Subcutaneous abdominal adipose tissue (tissue), 5 donors: ENCODE results near the gene SPG11.

Source experiments
- H3K27ac ChIP-seq: one replicate; pipeline ENCODE4 v1.7.0; 2013; ENCODE audit warnings: low read depth, mild to moderate bottlenecking, inconsistent platforms, low read length, moderate library complexity
- H3K27me3 ChIP-seq, 5 donors: one replicate each; pipeline ENCODE4 v1.7.0; 2013; ENCODE audit warnings: low read length in 5 of 5, inconsistent platforms in 1 of 5; ENCODE audit not compliant: control insufficient read depth in 5 of 5, insufficient read depth in 4 of 5
- H3K36me3 ChIP-seq, 5 donors: one replicate each; pipeline ENCODE4 v1.7.0; 2013; ENCODE audit warnings: low read length in 5 of 5; ENCODE audit not compliant: control insufficient read depth in 5 of 5, insufficient read depth in 5 of 5
- H3K4me1 ChIP-seq, 5 donors: one replicate each; pipeline ENCODE4 v1.7.0; 2013; ENCODE audit warnings: low read length in 5 of 5, mild to moderate bottlenecking in 3 of 5, moderate library complexity in 1 of 5; ENCODE audit not compliant: control insufficient read depth in 5 of 5, insufficient read depth in 5 of 5
- H3K4me3 ChIP-seq, 5 donors: one replicate each; pipeline ENCODE4 v1.7.0; 2013; ENCODE audit warnings: low read length in 5 of 5, low read depth in 1 of 5
- H3K9ac ChIP-seq, 5 donors: one replicate each; pipeline ENCODE4 v1.7.0; 2013; ENCODE audit warnings: low read length in 5 of 5, mild to moderate bottlenecking in 4 of 5, moderate library complexity in 3 of 5
- H3K9me3 ChIP-seq, 5 donors: one replicate each; pipeline ENCODE4 v1.7.0; 2013; ENCODE audit warnings: low read length in 5 of 5; ENCODE audit not compliant: control insufficient read depth in 5 of 5
- donor health status: healthy.
- donor health status: healthy.
- donor health status: healthy.
- donor health status: healthy.
- donor health status: healthy.

SPG11 gene, protein sequence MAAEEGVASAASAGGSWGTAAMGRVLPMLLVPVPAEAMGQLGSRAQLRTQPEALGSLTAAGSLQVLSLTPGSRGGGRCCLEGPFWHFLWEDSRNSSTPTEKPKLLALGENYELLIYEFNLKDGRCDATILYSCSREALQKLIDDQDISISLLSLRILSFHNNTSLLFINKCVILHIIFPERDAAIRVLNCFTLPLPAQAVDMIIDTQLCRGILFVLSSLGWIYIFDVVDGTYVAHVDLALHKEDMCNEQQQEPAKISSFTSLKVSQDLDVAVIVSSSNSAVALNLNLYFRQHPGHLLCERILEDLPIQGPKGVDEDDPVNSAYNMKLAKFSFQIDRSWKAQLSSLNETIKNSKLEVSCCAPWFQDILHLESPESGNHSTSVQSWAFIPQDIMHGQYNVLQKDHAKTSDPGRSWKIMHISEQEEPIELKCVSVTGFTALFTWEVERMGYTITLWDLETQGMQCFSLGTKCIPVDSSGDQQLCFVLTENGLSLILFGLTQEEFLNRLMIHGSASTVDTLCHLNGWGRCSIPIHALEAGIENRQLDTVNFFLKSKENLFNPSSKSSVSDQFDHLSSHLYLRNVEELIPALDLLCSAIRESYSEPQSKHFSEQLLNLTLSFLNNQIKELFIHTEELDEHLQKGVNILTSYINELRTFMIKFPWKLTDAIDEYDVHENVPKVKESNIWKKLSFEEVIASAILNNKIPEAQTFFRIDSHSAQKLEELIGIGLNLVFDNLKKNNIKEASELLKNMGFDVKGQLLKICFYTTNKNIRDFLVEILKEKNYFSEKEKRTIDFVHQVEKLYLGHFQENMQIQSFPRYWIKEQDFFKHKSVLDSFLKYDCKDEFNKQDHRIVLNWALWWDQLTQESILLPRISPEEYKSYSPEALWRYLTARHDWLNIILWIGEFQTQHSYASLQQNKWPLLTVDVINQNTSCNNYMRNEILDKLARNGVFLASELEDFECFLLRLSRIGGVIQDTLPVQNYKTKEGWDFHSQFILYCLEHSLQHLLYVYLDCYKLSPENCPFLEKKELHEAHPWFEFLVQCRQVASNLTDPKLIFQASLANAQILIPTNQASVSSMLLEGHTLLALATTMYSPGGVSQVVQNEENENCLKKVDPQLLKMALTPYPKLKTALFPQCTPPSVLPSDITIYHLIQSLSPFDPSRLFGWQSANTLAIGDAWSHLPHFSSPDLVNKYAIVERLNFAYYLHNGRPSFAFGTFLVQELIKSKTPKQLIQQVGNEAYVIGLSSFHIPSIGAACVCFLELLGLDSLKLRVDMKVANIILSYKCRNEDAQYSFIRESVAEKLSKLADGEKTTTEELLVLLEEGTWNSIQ (N-terminal part only)

DNA sequence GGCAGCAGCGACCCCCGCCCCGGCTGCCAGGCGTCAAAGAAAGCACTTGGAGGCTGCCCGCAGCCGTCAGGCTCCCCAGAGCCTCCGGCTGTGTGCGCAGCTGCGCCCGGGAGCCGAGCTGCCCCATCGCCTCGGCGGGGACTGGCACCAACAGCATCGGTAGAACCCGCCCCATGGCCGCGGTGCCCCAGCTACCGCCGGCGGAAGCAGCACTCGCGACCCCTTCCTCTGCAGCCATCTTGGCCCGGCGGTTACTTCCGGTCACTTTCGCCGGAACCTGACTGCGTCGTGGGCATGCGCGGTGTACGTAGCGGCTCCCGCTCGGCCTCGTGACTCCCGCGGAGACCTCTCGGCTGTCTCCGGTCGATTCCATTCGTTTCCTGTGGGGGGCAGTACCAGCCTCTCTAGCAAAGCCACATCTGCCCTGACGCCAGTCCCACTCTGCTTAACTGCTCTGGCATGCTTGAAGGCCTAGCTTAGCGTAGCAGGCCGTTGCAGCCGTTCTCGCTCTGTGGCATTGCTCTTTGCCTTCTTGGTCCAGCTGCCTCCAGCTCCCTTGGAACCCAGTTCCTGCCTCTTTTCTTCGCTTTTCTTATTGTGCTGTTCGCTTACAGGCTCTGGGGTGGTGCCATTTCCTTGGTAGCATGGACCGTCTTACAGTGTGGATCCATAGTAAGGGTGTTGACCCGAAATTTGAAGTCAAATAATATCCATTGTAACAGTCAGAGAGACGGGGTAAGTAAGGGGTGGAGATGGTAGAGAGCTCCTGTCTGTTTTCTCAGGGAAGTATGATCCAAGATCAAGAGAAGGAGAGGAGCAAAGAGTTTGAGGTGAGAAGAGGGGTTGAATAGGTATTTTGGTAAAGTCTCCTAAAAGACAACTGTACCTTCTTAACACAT, at the start of gene SPG11:
TSS of gene SPG11 (minus strand) at position 253 of the 899 bp plus-strand sequence. CDS start at position 238, 15 bp downstream.
- H3K4me3 ChIP-seq = peak within 1 kb of the TSS; percentile 72 to 99 (median 92)
- H3K27me3 ChIP-seq = peaks cover 0 to 4% (median 0%) of the 10 kb centered on the region in 5 donors
- H3K9ac ChIP-seq = peak within 1 kb of the TSS in 4 of 5 donors; percentile 96 to 99 (median 97)
- H3K27ac ChIP-seq = peak within 1 kb of the TSS; percentile 88
- peaks cover 3 to 25% (median 19%) of the 10 kb centered on the region in 5 donors for H3K4me1 ChIP-seq
- no peaks in the 10 kb centered on the region for H3K9me3 ChIP-seq
- H3K36me3 ChIP-seq = peaks cover 4 to 15% (median 7%) of the 10 kb centered on the region in 5 donors

DNA sequence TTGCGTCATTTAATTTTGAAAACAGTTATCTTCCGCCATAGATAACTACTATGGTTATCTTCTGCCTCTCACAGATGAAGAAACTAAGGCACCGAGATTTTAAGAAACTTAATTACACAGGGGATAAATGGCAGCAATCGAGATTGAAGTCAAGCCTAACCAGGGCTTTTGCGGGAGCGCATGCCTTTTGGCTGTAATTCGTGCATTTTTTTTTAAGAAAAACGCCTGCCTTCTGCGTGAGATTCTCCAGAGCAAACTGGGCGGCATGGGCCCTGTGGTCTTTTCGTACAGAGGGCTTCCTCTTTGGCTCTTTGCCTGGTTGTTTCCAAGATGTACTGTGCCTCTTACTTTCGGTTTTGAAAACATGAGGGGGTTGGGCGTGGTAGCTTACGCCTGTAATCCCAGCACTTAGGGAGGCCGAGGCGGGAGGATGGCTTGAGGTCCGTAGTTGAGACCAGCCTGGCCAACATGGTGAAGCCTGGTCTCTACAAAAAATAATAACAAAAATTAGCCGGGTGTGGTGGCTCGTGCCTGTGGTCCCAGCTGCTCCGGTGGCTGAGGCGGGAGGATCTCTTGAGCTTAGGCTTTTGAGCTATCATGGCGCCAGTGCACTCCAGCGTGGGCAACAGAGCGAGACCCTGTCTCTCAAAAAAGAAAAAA, 49.0 kb upstream of the SPG11 start:
- Histone ChIP-seq H3K36me3 (peaks cover 24 to 29% (median 27%) of the 10 kb centered on the region in 5 donors), H3K27me3 (no peaks in the 10 kb centered on the region), H3K9me3 (no peaks in the 10 kb centered on the region), H3K4me3 (peak overlapping the region; percentile 96 to 99 (median 97)), H3K27ac (peak overlapping the region; percentile 100), H3K4me1 (peaks cover 9 to 50% (median 26%) of the 10 kb centered on the region in 5 donors), H3K9ac (peak overlapping the region; percentile 90 to 100 (median 100))

DNA sequence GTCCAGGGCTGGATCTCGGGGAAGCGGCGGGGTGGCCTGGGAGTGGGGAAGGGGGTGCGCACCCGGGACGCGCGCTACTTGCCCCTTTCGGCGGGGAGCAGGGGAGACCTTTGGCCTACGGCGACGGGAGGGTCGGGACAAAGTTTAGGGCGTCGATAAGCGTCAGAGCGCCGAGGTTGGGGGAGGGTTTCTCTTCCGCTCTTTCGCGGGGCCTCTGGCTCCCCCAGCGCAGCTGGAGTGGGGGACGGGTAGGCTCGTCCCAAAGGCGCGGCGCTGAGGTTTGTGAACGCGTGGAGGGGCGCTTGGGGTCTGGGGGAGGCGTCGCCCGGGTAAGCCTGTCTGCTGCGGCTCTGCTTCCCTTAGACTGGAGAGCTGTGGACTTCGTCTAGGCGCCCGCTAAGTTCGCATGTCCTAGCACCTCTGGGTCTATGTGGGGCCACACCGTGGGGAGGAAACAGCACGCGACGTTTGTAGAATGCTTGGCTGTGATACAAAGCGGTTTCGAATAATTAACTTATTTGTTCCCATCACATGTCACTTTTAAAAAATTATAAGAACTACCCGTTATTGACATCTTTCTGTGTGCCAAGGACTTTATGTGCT, 48.4 kb upstream of the SPG11 start:
- Histone ChIP-seq H3K4me1 (peaks cover 9 to 46% (median 26%) of the 10 kb centered on the region in 5 donors), H3K4me3 (peak overlapping the region; percentile 96 to 99 (median 97)), H3K36me3 (peaks cover 17 to 22% (median 20%) of the 10 kb centered on the region in 5 donors), H3K9me3 (no peaks in the 10 kb centered on the region), H3K9ac (peak overlapping the region; percentile 90 to 100 (median 100)), H3K27ac (peak overlapping the region; percentile 100), H3K27me3 (no peaks in the 10 kb centered on the region)

DNA sequence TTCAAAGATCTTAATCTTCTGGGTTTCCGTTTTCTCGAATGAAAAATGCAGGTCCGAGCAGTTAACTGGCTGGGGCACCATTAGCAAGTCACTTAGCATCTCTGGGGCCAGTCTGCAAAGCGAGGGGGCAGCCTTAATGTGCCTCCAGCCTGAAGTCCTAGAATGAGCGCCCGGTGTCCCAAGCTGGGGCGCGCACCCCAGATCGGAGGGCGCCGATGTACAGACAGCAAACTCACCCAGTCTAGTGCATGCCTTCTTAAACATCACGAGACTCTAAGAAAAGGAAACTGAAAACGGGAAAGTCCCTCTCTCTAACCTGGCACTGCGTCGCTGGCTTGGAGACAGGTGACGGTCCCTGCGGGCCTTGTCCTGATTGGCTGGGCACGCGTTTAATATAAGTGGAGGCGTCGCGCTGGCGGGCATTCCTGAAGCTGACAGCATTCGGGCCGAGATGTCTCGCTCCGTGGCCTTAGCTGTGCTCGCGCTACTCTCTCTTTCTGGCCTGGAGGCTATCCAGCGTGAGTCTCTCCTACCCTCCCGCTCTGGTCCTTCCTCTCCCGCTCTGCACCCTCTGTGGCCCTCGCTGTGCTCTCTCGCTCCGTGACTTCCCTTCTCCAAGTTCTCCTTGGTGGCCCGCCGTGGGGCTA, 47.8 kb upstream of the SPG11 start, which contains the start of the genes B2M and PATL2:
TSS of gene B2M (plus strand) at position 422 of the 647 bp plus-strand sequence. CDS start at position 452, 30 bp downstream.
TSS of gene PATL2 (minus strand) at position 228 of the 647 bp plus-strand sequence. CDS start 34,833 bp downstream, outside the sequence.
- Histone ChIP-seq H3K27ac (peak within 1 kb of the TSS; percentile 100), H3K9me3 (no peaks in the 10 kb centered on the region), H3K9ac (peak within 1 kb of the TSS; percentile 96 to 100 (median 100)), H3K36me3 (peaks cover 11 to 16% (median 14%) of the 10 kb centered on the region in 5 donors), H3K4me1 (peaks cover 9 to 40% (median 24%) of the 10 kb centered on the region in 5 donors), H3K4me3 (peak within 1 kb of the TSS; percentile 96 to 99 (median 97)), H3K27me3 (no peaks in the 10 kb centered on the region)

DNA sequence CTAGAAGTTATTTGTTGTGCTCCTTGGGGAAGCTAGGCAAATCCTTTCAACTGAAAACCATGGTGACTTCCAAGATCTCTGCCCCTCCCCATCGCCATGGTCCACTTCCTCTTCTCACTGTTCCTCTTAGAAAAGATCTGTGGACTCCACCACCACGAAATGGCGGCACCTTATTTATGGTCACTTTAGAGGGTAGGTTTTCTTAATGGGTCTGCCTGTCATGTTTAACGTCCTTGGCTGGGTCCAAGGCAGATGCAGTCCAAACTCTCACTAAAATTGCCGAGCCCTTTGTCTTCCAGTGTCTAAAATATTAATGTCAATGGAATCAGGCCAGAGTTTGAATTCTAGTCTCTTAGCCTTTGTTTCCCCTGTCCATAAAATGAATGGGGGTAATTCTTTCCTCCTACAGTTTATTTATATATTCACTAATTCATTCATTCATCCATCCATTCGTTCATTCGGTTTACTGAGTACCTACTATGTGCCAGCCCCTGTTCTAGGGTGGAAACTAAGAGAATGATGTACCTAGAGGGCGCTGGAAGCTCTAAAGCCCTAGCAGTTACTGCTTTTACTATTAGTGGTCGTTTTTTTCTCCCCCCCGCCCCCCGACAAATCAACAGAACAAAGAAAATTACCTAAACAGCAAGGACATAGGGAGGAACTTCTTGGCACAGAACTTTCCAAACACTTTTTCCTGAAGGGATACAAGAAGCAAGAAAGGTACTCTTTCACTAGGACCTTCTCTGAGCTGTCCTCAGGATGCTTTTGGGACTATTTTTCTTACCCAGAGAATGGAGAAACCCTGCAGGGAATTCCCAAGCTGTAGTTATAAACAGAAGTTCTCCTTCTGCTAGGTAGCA, 47.0 kb upstream of the SPG11 start:
- Histone ChIP-seq H3K36me3 (peaks cover 4 to 8% (median 7%) of the 10 kb centered on the region in 5 donors), H3K27ac (peak overlapping the region; percentile 100), H3K4me1 (peaks cover 6 to 33% (median 23%) of the 10 kb centered on the region in 5 donors), H3K4me3 (peak overlapping the region; percentile 96 to 99 (median 97)), H3K27me3 (no peaks in the 10 kb centered on the region), H3K9ac (peak overlapping the region; percentile 96 to 100 (median 100)), H3K9me3 (no peaks in the 10 kb centered on the region)

DNA sequence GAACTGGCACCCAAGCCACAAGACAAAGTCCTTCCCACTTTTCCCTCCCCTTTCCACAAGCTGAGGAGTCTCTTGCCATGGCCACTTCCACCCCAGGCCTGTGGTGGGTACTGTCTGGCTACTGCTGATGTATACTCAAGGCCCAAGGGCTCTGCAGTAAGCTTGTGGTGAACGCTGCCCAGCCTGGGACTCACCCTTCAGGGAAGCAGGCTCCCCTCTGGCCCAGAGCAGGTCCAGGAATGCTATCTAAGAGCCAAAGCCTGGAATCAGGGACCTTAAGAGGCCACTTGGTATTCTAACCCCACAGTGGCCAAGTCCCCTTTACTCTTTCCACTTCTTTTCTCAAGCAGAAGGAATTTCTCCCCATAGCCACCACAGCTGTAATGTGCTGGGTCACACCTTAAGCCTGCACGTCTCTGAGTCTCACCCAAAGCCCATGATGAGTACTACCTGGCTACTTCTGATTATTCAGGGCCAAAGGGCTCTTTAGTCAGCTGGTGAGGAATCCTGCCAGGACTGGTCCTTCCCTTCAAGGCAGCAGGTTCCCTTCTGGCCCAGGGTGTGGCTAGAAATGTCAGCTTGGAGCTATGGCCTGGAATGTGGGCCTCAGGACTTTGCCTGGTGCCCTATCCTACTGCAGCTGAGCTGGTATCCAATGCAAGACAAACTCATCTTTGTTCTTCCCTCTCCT, 43.6 kb upstream of the SPG11 start:
- Histone ChIP-seq H3K27ac (no peak overlapping the region), H3K4me3 (no peak overlapping the region), H3K9me3 (no peaks in the 10 kb centered on the region), H3K4me1 (peaks cover 0 to 8% (median 4%) of the 10 kb centered on the region in 5 donors), H3K36me3 (no peaks in the 10 kb centered on the region), H3K27me3 (no peaks in the 10 kb centered on the region), H3K9ac (no peak overlapping the region)

DNA sequence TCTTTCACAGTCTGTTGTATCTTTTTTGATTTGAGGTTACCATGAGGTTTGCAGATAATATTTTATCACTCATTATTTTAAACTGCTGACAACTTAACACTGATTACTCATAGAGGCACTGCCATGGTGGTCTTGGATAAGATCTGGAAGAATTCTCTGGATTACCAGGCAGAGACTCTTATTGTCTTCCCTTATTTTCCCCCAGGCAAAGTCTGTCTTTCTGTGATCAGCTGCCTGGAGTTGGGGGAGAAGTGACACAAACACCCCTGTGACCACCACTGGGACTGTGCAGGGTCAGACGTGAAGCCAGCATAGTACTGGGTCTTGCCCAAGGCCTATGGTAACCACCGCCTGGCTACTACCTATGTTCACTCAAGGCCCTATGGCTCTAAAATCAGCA, 42.9 kb upstream of the SPG11 start:
- Histone ChIP-seq H3K9ac (no peak overlapping the region), H3K4me3 (no peak overlapping the region)

More for the DNA sequence above, 42.9 kb upstream of the SPG11 start:
- no peaks in the 10 kb centered on the region for H3K9me3 ChIP-seq
- no peaks in the 10 kb centered on the region for H3K36me3 ChIP-seq
- H3K27me3 ChIP-seq = no peaks in the 10 kb centered on the region
- peaks cover 0 to 8% (median 4%) of the 10 kb centered on the region in 5 donors for H3K4me1 ChIP-seq
- H3K27ac ChIP-seq = no peak overlapping the region
